Choroid plexus epithelial cell (primary cell): ENCODE data around the gene NPAS3.

Experiments used
- DNase-seq: peaks from one replicate; pipeline ENCODE4 v3.0.0-alpha.2; 2010; ENCODE audit warnings: low read depth
- H3K4me3 ChIP-seq: 2 replicates; pipeline ENCODE4 v1.5.1; 2011; ENCODE audit warnings: low read depth, mild to moderate bottlenecking, control low read depth, low read length, moderate library complexity
- CTCF ChIP-seq: conservative IDR thresholded peaks from 2 replicates; pipeline ENCODE4 v1.5.1; 2011; ENCODE audit warnings: low read depth, mild to moderate bottlenecking, control low read depth, inconsistent platforms, low read length, moderate library complexity

The NPAS3 gene

DNA sequence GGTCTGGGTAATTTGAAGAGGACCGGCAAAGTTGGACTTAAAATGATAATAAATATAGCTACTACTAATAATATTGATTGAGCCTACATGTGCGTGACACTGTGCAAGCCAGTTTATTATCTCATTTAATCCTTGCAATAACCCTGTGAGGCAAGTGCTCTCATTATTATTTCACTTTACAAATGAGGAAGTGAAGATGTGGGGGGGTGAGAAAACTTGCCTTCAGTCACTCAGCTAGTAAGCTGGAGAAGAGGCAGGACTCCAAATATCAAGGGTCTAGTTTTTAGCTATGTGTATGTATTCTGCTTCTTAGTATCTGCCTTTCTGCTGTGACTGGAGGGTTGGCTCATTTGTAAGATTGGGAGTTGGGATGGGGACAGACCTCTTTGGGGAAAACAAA is 39.2 kb downstream of the NPAS3 start:
- no peak overlapping the region for H3K4me3 ChIP-seq
- no peak for TF ChIP-seq CTCF
- DNase-seq: no peak

- no peak overlapping the region for H3K4me3 ChIP-seq
- DNase-seq: no peak
- TF ChIP-seq CTCF: no peak
Observed at GRCh38 chr14:32978691-32979255, 40.1 kb downstream of the NPAS3 start.

DNA sequence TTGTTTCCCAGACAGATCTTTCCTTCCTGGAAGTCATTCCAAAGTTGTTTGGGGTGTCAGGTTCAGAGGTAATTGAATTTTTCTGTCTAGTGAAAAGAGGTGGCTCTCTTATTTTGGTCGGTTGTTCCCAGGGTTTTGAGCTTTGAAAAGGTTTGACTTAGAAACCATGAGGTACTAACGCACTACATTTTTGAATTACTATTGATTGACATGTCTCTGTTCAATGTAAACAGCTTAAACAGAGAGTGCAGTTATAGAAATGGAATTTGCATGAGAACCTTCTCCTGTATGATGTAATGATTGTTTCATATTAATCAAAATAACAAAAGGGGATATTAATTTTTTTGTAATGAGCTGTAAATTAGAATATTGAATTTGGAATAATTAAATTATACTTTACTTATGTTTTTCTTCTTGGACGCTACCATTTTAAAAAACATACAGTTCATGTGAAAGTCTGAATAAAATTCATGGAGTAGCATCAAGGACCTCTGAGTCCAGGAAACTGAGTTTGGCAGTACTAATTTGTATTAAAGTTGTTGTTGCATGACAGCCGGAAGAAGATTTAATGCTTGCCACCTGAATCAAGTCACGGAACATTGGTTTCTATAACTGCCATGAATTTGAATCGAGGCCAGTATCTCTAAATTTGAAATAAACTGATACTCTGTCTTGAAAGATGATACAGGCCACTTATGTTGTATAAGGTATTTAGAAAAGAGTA is 41.7 kb downstream of the NPAS3 start:
- no peak overlapping the region for H3K4me3 ChIP-seq
- no peak for TF ChIP-seq CTCF
- no peak for DNase-seq

- no peak for DNase-seq
Observed at GRCh38 chr14:32980902-32981501, 42.3 kb downstream of the NPAS3 start.

GRCh38 chr14:32984241-32984930 is 45.7 kb downstream of the NPAS3 start:
- H3K4me3 ChIP-seq: no peak overlapping the region
- no peak for TF ChIP-seq CTCF
- DNase-seq: no peak

More at GRCh38 chr14:32980902-32981501, 42.3 kb downstream of the NPAS3 start:
- H3K4me3 ChIP-seq: no peak overlapping the region
- TF ChIP-seq CTCF: no peak

- DNase-seq: no peak
- no peak overlapping the region for H3K4me3 ChIP-seq
- no peak for TF ChIP-seq CTCF
Observed at GRCh38 chr14:32985866-32986265, 47.2 kb downstream of the NPAS3 start.
